Measurements from ENCODE around the gene RAD51AP1.
"Not testable (repeated sequence)": the region's sequence is repeated elsewhere in the genome, so short reads cannot be mapped to it uniquely, and the experiment has no call there.

Gene RAD51AP1

GRCh38 chr12:4505376-4505986 lies 33.2 kb upstream of the RAD51AP1 start:
- no peak for DNase-seq
- no peak overlapping the region for H3K27ac ChIP-seq (ENCODE audit: low read depth, low read length)
- no peak overlapping the region for H3K4me3 ChIP-seq (ENCODE audit: low read length)
- no peaks in the 10 kb centered on the region for H3K4me1 ChIP-seq (ENCODE audit: control insufficient read depth, low read depth, low read length)
- H2BK120ac ChIP-seq (ENCODE audit: low read depth, low read length), result no peak overlapping the region
- no peaks in the 10 kb centered on the region for H3K79me1 ChIP-seq (ENCODE audit: low read length)
- no peak overlapping the region for H3K4me2 ChIP-seq (ENCODE audit: low read length)
- H4K8ac ChIP-seq (ENCODE audit: low read depth, low read length), result no peak overlapping the region
- H3K18ac ChIP-seq (ENCODE audit: low read length), result no peak overlapping the region
- no peaks in the 10 kb centered on the region for H3K27me3 ChIP-seq (ENCODE audit: insufficient read depth, low read length, poor library complexity)
- H3K23ac ChIP-seq (ENCODE audit: low read length), result no peak overlapping the region
- WGBS (ENCODE audit: extremely low coverage, insufficient coverage, low lambda C conversion rate), result no CpG with 5 or more reads among the region's 1 CpG
- no peak overlapping the region for H3K56ac ChIP-seq (ENCODE audit: low read length)
- no peak overlapping the region for H4K5ac ChIP-seq (ENCODE audit: low read length)
- no peak overlapping the region for H2BK5ac ChIP-seq (ENCODE audit: low read length)
- no peak overlapping the region for H2AK5ac ChIP-seq (ENCODE audit: low read length)
- H3K79me2 ChIP-seq (ENCODE audit: control insufficient read depth, insufficient read depth, low read length), result no peaks in the 10 kb centered on the region
- H2BK15ac ChIP-seq (replicated peaks; ENCODE audit: low read depth), result no peak overlapping the region
- no peak overlapping the region for H3K4ac ChIP-seq (ENCODE audit: low read depth, low read length)
- H3K9ac ChIP-seq (ENCODE audit: low read length), result no peak overlapping the region
- H3K36me3 ChIP-seq (ENCODE audit: control insufficient read depth, insufficient read depth, low read length), result no peaks in the 10 kb centered on the region

- no CpG with 5 or more reads among the region's 3 CpGs for WGBS (ENCODE audit: extremely low coverage, insufficient coverage, low lambda C conversion rate)
- Histone ChIP-seq H3K56ac (ENCODE audit: low read length) (no peak overlapping the region), H3K4me1 (ENCODE audit: control insufficient read depth, low read depth, low read length) (no peaks in the 10 kb centered on the region), H3K4ac (ENCODE audit: low read depth, low read length) (no peak overlapping the region), H2AK5ac (ENCODE audit: low read length) (no peak overlapping the region), H2BK120ac (ENCODE audit: low read depth, low read length) (no peak overlapping the region), H3K79me2 (ENCODE audit: control insufficient read depth, insufficient read depth, low read length) (no peaks in the 10 kb centered on the region), H3K27me3 (ENCODE audit: insufficient read depth, low read length, poor library complexity) (no peaks in the 10 kb centered on the region), H4K8ac (ENCODE audit: low read depth, low read length) (no peak overlapping the region), H3K18ac (ENCODE audit: low read length) (no peak overlapping the region), H2BK15ac (replicated peaks; ENCODE audit: low read depth) (no peak overlapping the region), H3K27ac (ENCODE audit: low read depth, low read length) (no peak overlapping the region), H3K79me1 (ENCODE audit: low read length) (no peaks in the 10 kb centered on the region), H3K4me3 (ENCODE audit: low read length) (no peak overlapping the region), H4K5ac (ENCODE audit: low read length) (no peak overlapping the region), H3K4me2 (ENCODE audit: low read length) (no peak overlapping the region), H2BK5ac (ENCODE audit: low read length) (no peak overlapping the region), H3K9ac (ENCODE audit: low read length) (no peak overlapping the region), H3K36me3 (ENCODE audit: control insufficient read depth, insufficient read depth, low read length) (no peaks in the 10 kb centered on the region), H3K23ac (ENCODE audit: low read length) (no peak overlapping the region)
- DNase-seq, result no peak
Observed at GRCh38 chr12:4506430-4506829, 32.3 kb upstream of the RAD51AP1 start.

- WGBS (ENCODE audit: extremely low coverage, insufficient coverage, low lambda C conversion rate), result 100% methylated on average over 2 of the region's 5 CpGs
- Histone ChIP-seq H2BK15ac (replicated peaks; ENCODE audit: low read depth) (no peak overlapping the region), H3K36me3 (ENCODE audit: control insufficient read depth, insufficient read depth, low read length) (no peaks in the 10 kb centered on the region), H3K27ac (ENCODE audit: low read depth, low read length) (no peak overlapping the region), H3K4me3 (ENCODE audit: low read length) (no peak overlapping the region), H3K79me2 (ENCODE audit: control insufficient read depth, insufficient read depth, low read length) (no peaks in the 10 kb centered on the region), H3K4ac (ENCODE audit: low read depth, low read length) (no peak overlapping the region), H4K8ac (ENCODE audit: low read depth, low read length) (no peak overlapping the region), H2AK5ac (ENCODE audit: low read length) (no peak overlapping the region), H3K79me1 (ENCODE audit: low read length) (no peaks in the 10 kb centered on the region), H3K27me3 (ENCODE audit: insufficient read depth, low read length, poor library complexity) (no peaks in the 10 kb centered on the region), H3K4me2 (ENCODE audit: low read length) (no peak overlapping the region), H3K23ac (ENCODE audit: low read length) (no peak overlapping the region), H4K5ac (ENCODE audit: low read length) (no peak overlapping the region), H3K18ac (ENCODE audit: low read length) (no peak overlapping the region), H3K9ac (ENCODE audit: low read length) (no peak overlapping the region), H2BK120ac (ENCODE audit: low read depth, low read length) (no peak overlapping the region), H2BK5ac (ENCODE audit: low read length) (no peak overlapping the region), H3K4me1 (ENCODE audit: control insufficient read depth, low read depth, low read length) (no peaks in the 10 kb centered on the region), H3K56ac (ENCODE audit: low read length) (no peak overlapping the region)
- DNase-seq, result no peak
Observed at GRCh38 chr12:4506870-4507269, 31.8 kb upstream of the RAD51AP1 start.

- H2BK5ac ChIP-seq (ENCODE audit: low read length); H3K9ac ChIP-seq (ENCODE audit: low read length); H4K8ac ChIP-seq (ENCODE audit: low read depth, low read length); H3K4me2 ChIP-seq (ENCODE audit: low read length); H3K27me3 ChIP-seq (ENCODE audit: insufficient read depth, low read length, poor library complexity); H2BK15ac ChIP-seq (replicated peaks; ENCODE audit: low read depth); H3K4me1 ChIP-seq (ENCODE audit: control insufficient read depth, low read depth, low read length); H4K5ac ChIP-seq (ENCODE audit: low read length); H3K79me2 ChIP-seq (ENCODE audit: control insufficient read depth, insufficient read depth, low read length); DNase-seq; H3K23ac ChIP-seq (ENCODE audit: low read length); H3K4me3 ChIP-seq (ENCODE audit: low read length); H3K4ac ChIP-seq (ENCODE audit: low read depth, low read length); H3K56ac ChIP-seq (ENCODE audit: low read length); H2AK5ac ChIP-seq (ENCODE audit: low read length); H3K79me1 ChIP-seq (ENCODE audit: low read length); H3K36me3 ChIP-seq (ENCODE audit: control insufficient read depth, insufficient read depth, low read length); H2BK120ac ChIP-seq (ENCODE audit: low read depth, low read length); H3K27ac ChIP-seq (ENCODE audit: low read depth, low read length): not testable (repeated sequence)
- peak overlapping the region; percentile 39 for H3K18ac ChIP-seq (ENCODE audit: low read length)
- no CpG with 5 or more reads among the region's 4 CpGs for WGBS (ENCODE audit: extremely low coverage, insufficient coverage, low lambda C conversion rate)
Observed at GRCh38 chr12:4508503-4508902, 30.2 kb upstream of the RAD51AP1 start.

- H3K4me3 ChIP-seq (ENCODE audit: low read length); H4K8ac ChIP-seq (ENCODE audit: low read depth, low read length); H3K4me2 ChIP-seq (ENCODE audit: low read length); H2BK5ac ChIP-seq (ENCODE audit: low read length); H3K4ac ChIP-seq (ENCODE audit: low read depth, low read length); H3K4me1 ChIP-seq (ENCODE audit: control insufficient read depth, low read depth, low read length); H3K79me2 ChIP-seq (ENCODE audit: control insufficient read depth, insufficient read depth, low read length); DNase-seq; H3K27me3 ChIP-seq (ENCODE audit: insufficient read depth, low read length, poor library complexity); H3K56ac ChIP-seq (ENCODE audit: low read length); H3K36me3 ChIP-seq (ENCODE audit: control insufficient read depth, insufficient read depth, low read length); H2BK120ac ChIP-seq (ENCODE audit: low read depth, low read length); H2BK15ac ChIP-seq (replicated peaks; ENCODE audit: low read depth); H3K9ac ChIP-seq (ENCODE audit: low read length); H4K5ac ChIP-seq (ENCODE audit: low read length); H3K18ac ChIP-seq (ENCODE audit: low read length); H2AK5ac ChIP-seq (ENCODE audit: low read length); H3K79me1 ChIP-seq (ENCODE audit: low read length); H3K23ac ChIP-seq (ENCODE audit: low read length); H3K27ac ChIP-seq (ENCODE audit: low read depth, low read length): not testable (repeated sequence)
- WGBS (ENCODE audit: extremely low coverage, insufficient coverage, low lambda C conversion rate), result no CpG with 5 or more reads among the region's 12 CpGs
Observed at GRCh38 chr12:4509269-4509668, 29.4 kb upstream of the RAD51AP1 start.

- H3K9ac ChIP-seq (ENCODE audit: low read length), result no peak overlapping the region
- H2AK5ac ChIP-seq (ENCODE audit: low read length), result no peak overlapping the region
- no peak overlapping the region for H2BK120ac ChIP-seq (ENCODE audit: low read depth, low read length)
- no peaks in the 10 kb centered on the region for H3K79me2 ChIP-seq (ENCODE audit: control insufficient read depth, insufficient read depth, low read length)
- no CpG with 5 or more reads among the region's 5 CpGs for WGBS (ENCODE audit: extremely low coverage, insufficient coverage, low lambda C conversion rate)
- H3K4me3 ChIP-seq (ENCODE audit: low read length), result no peak overlapping the region
- H3K18ac ChIP-seq (ENCODE audit: low read length), result no peak overlapping the region
- no peak for DNase-seq
- H3K56ac ChIP-seq (ENCODE audit: low read length), result no peak overlapping the region
- H3K79me1 ChIP-seq (ENCODE audit: low read length), result no peaks in the 10 kb centered on the region
- no peak overlapping the region for H4K5ac ChIP-seq (ENCODE audit: low read length)
- no peaks in the 10 kb centered on the region for H3K36me3 ChIP-seq (ENCODE audit: control insufficient read depth, insufficient read depth, low read length)
- no peak overlapping the region for H3K27ac ChIP-seq (ENCODE audit: low read depth, low read length)
- H3K27me3 ChIP-seq (ENCODE audit: insufficient read depth, low read length, poor library complexity), result no peaks in the 10 kb centered on the region
- no peak overlapping the region for H3K23ac ChIP-seq (ENCODE audit: low read length)
- no peaks in the 10 kb centered on the region for H3K4me1 ChIP-seq (ENCODE audit: control insufficient read depth, low read depth, low read length)
- H3K4ac ChIP-seq (ENCODE audit: low read depth, low read length), result no peak overlapping the region
- no peak overlapping the region for H2BK5ac ChIP-seq (ENCODE audit: low read length)
- H3K4me2 ChIP-seq (ENCODE audit: low read length), result no peak overlapping the region
- no peak overlapping the region for H4K8ac ChIP-seq (ENCODE audit: low read depth, low read length)
- H2BK15ac ChIP-seq (replicated peaks; ENCODE audit: low read depth), result no peak overlapping the region
Observed at GRCh38 chr12:4518106-4518728, 20.5 kb upstream of the RAD51AP1 start.

Data from mesendoderm (in vitro differentiated cells).